ENCODE data around the gene ACADVL. TPM values are rescaled to one million over a fixed set of nuclear protein-coding genes. Genes with fewer than 3 reads are reported as not detected.

The ACADVL gene
- total RNA-seq, 4 donors from 2014 or later = 565 to 1,687 (median 703) TPM

GRCh38 chr17:7217113-7217987 is 2.4 kb upstream of the ACADVL start:
- Histone ChIP-seq H3K27me3 (no peaks in the 10 kb centered on the region), H3K27ac (peak overlapping the region; percentile 59), H3K36me3 (peaks cover 3% of the 10 kb centered on the region), H3K4me3 (peak overlapping the region; percentile 50), H3K9me3 (no peaks in the 10 kb centered on the region), H3K4me1 (peaks cover 82% of the 10 kb centered on the region)
- under 1% methylated on average over 27 of the region's 32 CpGs for WGBS
- DNase-seq (ENCODE audit: low spot score in 2 of 2) = no peak
- TF ChIP-seq POLR2A (IDR thresholded peaks at IDR 0.05) (no peak), EP300 (IDR thresholded peaks at IDR 0.05) (no peak), POLR2AphosphoS5 (IDR thresholded peaks at IDR 0.05) (no peak), CTCF (IDR thresholded peaks at IDR 0.05) (no peak)

DNA sequence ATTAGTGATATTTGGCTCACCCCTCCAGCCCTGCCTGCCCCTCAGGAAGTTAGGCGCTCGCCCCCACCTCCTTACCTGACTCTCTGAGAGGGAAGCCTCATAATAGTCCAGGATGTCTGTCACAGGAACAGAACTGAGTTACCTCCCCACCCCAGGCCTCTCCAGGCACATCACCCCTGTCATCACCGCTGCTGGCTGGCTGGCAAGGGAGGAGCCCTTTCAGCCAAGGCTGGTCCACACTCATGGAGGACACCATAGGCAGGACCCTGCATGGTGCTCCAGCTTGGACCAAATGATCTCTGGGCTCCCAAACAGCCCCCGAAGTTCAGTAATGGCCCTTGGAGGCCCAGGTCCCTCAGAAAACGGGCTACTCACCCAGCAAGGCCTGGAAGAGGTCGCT is 1.6 kb upstream of the ACADVL start:
- Histone ChIP-seq H3K36me3 (peaks cover 11% of the 10 kb centered on the region), H3K4me1 (peaks cover 89% of the 10 kb centered on the region), H3K27me3 (no peaks in the 10 kb centered on the region), H3K4me3 (peak overlapping the region; percentile 50), H3K9me3 (no peaks in the 10 kb centered on the region), H3K27ac (peak overlapping the region; percentile 59)
- WGBS = 77% methylated on average over 5 of the region's 6 CpGs
- TF ChIP-seq POLR2A (IDR thresholded peaks at IDR 0.05) (no peak), CTCF (IDR thresholded peaks at IDR 0.05) (no peak), EP300 (IDR thresholded peaks at IDR 0.05) (no peak), POLR2AphosphoS5 (IDR thresholded peaks at IDR 0.05) (no peak)
- DNase-seq (ENCODE audit: low spot score in 2 of 2) = no peak

DNA sequence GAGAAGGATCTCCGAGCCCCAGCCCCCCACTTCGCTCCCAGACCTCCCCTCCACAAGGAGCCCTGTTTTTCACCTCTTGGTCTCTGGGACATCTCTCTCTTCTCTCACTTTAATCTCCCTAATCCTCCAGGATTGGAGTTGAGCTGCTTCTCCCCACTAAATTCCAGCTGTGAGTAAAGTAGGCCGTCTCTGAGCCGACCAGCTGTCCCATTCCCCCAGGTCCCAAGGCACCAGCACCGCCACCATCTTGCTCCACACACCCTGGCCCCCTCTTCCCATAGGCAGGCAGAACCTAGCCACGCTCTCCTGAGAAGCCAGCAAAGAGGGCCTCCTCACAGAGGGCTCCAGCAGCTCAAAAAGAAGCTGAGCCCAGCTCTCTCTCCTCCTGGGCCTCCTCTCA is 980 bp upstream of the ACADVL start:
- Histone ChIP-seq H3K4me3 (no peak overlapping the region), H3K36me3 (peaks cover 17% of the 10 kb centered on the region), H3K27me3 (no peaks in the 10 kb centered on the region), H3K4me1 (peaks cover 86% of the 10 kb centered on the region), H3K27ac (no peak overlapping the region), H3K9me3 (no peaks in the 10 kb centered on the region)
- TF ChIP-seq EP300 (IDR thresholded peaks at IDR 0.05) (no peak), POLR2A (IDR thresholded peaks at IDR 0.05) (no peak), CTCF (IDR thresholded peaks at IDR 0.05) (no peak), POLR2AphosphoS5 (IDR thresholded peaks at IDR 0.05) (no peak)
- 78% methylated on average over 6 of the region's 6 CpGs for WGBS
- no peak for DNase-seq (ENCODE audit: low spot score in 2 of 2)

DNA sequence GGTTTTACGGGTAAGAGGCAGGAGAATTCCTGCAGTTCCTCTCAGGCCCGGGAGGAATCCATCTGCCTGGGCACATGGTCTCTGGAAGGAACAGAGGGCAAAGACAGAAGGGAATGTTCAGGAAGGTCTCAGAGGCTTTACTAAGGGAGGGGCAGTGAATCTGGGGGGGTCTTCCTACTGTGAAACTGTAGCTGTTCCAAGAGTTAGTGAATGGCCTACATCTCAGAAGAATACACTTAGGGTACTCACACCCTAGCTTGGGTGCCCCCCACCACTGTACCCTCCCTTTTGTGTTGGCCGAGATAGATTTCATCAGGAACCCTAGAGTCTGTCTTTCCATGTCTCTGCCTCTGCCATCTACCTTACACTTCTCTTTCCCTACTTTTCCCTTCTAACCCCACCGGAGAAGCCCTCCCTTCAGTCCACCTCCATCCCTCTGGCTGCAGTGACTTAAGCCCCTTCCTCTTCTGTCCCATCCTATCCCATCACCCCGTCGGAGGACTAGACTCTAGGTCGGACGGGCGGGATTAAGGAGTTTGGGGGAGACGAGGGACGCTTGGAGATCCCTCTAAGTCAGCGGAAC is 418 bp upstream of the ACADVL start:
- no peaks in the 10 kb centered on the region for H3K27me3 ChIP-seq
- peak overlapping the region; percentile 96 for H3K4me3 ChIP-seq
- no peaks in the 10 kb centered on the region for H3K9me3 ChIP-seq
- peak overlapping the region; percentile 96 for H3K27ac ChIP-seq
- H3K4me1 ChIP-seq = peaks cover 80% of the 10 kb centered on the region
- TF ChIP-seq POLR2A (IDR thresholded peaks at IDR 0.05) (no peak), EP300 (IDR thresholded peaks at IDR 0.05) (no peak), CTCF (IDR thresholded peaks at IDR 0.05) (no peak), POLR2AphosphoS5 (IDR thresholded peaks at IDR 0.05) (no peak)
- DNase-seq (ENCODE audit: low spot score in 2 of 2) = no peak
- H3K36me3 ChIP-seq = peaks cover 23% of the 10 kb centered on the region
- WGBS = 19% methylated on average over 12 of the region's 12 CpGs

- WGBS = 18% methylated on average over 7 of the region's 11 CpGs
Observed at GRCh38 chr17:7220593-7221277, 997 bp downstream of the ACADVL start.

More at GRCh38 chr17:7220593-7221277, 997 bp downstream of the ACADVL start:
- H3K27ac ChIP-seq = peak overlapping the region; percentile 96
- TF ChIP-seq CTCF (IDR thresholded peaks at IDR 0.05) = peak in 1 of 2 donors; percentile 42
- no peak for TF ChIP-seq EP300 (IDR thresholded peaks at IDR 0.05)
- peak overlapping the region; percentile 96 for H3K4me3 ChIP-seq
- no peaks in the 10 kb centered on the region for H3K27me3 ChIP-seq
- H3K4me1 ChIP-seq = peaks cover 67% of the 10 kb centered on the region
- no peaks in the 10 kb centered on the region for H3K9me3 ChIP-seq
- H3K36me3 ChIP-seq = peaks cover 37% of the 10 kb centered on the region
- DNase-seq (ENCODE audit: low spot score in 2 of 2) = no peak
